Esophagus squamous epithelium (tissue), 4 donors: ENCODE data around the gene ZNF488.

Experiments used
- POLR2A ChIP-seq, 4 donors: fragments of 450-650 bp; IDR thresholded peaks; one replicate each; pipeline ENCODE4 v1.6.1; 2017; ENCODE audit warnings: antibody characterized with exemption in 4 of 4, mild to moderate bottlenecking in 4 of 4, moderate library complexity in 3 of 4
- TF ChIP-seq, protein P1 (sequence below), 6 experiments: fragments of 450-650 bp in 4 of 6; fragments of 200-600 bp in 2 of 6; sonication (generic) in 2 of 6; IDR thresholded peaks; one replicate each; pipeline ENCODE4 v1.5.1; 2016 to 2019; ENCODE audit warnings: antibody characterized with exemption in 6 of 6, mild to moderate bottlenecking in 4 of 6, moderate library complexity in 4 of 6

DNA sequence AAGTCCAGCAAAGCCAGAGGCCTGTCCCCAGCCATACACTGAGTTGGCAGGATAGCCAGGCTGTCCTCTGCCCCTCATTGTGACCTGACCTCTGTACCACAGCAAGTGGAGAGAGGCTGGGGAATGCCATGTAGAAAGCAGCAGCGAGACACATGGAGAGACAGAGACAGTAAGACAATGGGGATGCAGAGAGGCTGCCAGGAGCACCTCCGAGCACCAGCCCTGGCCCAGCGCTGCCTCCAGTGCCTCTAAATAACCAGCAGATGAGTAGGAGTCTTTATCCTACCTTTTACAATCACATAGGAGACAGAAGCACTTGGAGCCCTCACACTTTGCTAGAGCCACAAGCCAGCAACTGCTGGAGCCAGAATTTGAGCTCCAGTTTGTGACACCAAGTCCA is 53.7 kb downstream of the ZNF488 start:
- TF ChIP-seq POLR2A (IDR thresholded peaks at IDR 0.05) = no peak
- TF ChIP-seq, protein P1, sequence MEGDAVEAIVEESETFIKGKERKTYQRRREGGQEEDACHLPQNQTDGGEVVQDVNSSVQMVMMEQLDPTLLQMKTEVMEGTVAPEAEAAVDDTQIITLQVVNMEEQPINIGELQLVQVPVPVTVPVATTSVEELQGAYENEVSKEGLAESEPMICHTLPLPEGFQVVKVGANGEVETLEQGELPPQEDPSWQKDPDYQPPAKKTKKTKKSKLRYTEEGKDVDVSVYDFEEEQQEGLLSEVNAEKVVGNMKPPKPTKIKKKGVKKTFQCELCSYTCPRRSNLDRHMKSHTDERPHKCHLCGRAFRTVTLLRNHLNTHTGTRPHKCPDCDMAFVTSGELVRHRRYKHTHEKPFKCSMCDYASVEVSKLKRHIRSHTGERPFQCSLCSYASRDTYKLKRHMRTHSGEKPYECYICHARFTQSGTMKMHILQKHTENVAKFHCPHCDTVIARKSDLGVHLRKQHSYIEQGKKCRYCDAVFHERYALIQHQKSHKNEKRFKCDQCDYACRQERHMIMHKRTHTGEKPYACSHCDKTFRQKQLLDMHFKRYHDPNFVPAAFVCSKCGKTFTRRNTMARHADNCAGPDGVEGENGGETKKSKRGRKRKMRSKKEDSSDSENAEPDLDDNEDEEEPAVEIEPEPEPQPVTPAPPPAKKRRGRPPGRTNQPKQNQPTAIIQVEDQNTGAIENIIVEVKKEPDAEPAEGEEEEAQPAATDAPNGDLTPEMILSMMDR (IDR thresholded peaks at IDR 0.05) = no peak
